Measurements from ENCODE around the gene GNGT2.
A peak's percentile ranks its signal among the peaks of the same experiment; 100 is the strongest.

GNGT2 gene

GRCh38 chr17:49224198-49224996 is 14.0 kb upstream of the GNGT2 start:
- H3K4me2 ChIP-seq (ENCODE audit: insufficient read depth, low read length): no peak overlapping the region
- no peak for DNase-seq
- no peaks in the 10 kb centered on the region for H3K9me3 ChIP-seq (ENCODE audit: insufficient read depth, low read length, severe bottlenecking)
- no peak overlapping the region for H3K27ac ChIP-seq (ENCODE audit: low read length)
- peaks cover 4% of the 10 kb centered on the region; the same call in 1 of the 2 replicates for H4K20me1 ChIP-seq (ENCODE audit: insufficient read depth, low read length)
- ATAC-seq (ENCODE audit: insufficient read depth, low read depth): no peak
- H3K4me1 ChIP-seq (ENCODE audit: insufficient read depth, low read length): no peaks in the 10 kb centered on the region
- TF ChIP-seq EZH2 (IDR thresholded peaks at IDR 0.05; ENCODE audit: borderline replicate concordance, low read depth, low read length, severe bottlenecking): no peak
- no peak overlapping the region for H3K9ac ChIP-seq (ENCODE audit: low read depth, low read length)
- no peaks in the 10 kb centered on the region for H3K79me2 ChIP-seq (ENCODE audit: insufficient read depth, low read length)
- H3K4me3 ChIP-seq (ENCODE audit: low read depth in 1 of 2, low read length in 2 of 2): no peak overlapping the region
- peaks cover 14% of the 10 kb centered on the region for H3K36me3 ChIP-seq (ENCODE audit: insufficient read depth, low read length)
- no peak overlapping the region for H2AFZ ChIP-seq (ENCODE audit: low read depth, low read length)
- H3K27me3 ChIP-seq (ENCODE audit: insufficient read depth, low read length, poor library complexity): peaks cover 1% of the 10 kb centered on the region

DNA sequence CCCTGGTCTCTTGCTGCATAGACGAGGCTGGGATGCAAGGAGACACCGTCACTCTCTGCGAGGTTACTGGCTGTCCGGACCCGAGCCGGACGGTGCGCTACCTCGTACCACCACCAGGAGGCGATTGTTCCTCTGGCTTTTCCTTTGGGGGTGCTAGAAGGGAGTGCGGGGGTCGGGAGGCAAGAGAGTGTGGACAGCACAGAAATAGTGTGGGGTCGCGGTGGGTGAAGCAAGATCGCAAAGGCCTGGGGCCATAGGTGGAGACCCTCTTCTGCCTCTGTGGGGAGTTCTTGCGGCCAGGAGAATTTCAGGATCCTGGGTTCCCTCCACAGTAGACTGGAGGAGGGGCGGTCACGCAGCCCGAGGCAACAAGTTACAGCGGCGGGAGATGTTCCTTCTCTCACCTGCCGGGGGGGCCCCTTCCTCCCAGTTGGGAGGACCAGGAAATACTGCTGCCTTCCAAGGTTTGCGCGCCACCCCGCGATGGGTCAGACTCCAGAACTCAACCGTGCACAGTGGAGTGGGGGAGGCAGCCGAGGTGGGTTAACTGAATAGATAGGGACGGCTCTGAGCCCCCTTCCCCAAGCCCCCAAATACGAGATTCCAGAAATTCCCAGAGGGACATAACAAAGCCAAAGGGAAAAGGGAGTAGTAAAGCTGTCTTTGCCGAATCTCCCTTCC is 13.3 kb upstream of the GNGT2 start:
- H4K20me1 ChIP-seq (ENCODE audit: insufficient read depth, low read length): peaks cover 4% of the 10 kb centered on the region; the same call in 1 of the 2 replicates
- no peak overlapping the region for H3K27ac ChIP-seq (ENCODE audit: low read length)
- no peaks in the 10 kb centered on the region for H3K27me3 ChIP-seq (ENCODE audit: insufficient read depth, low read length, poor library complexity)
- peaks cover 5% of the 10 kb centered on the region; the same call in 1 of the 2 replicates for H3K4me1 ChIP-seq (ENCODE audit: insufficient read depth, low read length)
- no peaks in the 10 kb centered on the region for H3K9me3 ChIP-seq (ENCODE audit: insufficient read depth, low read length, severe bottlenecking)
- ATAC-seq (ENCODE audit: insufficient read depth, low read depth) (no peak), DNase-seq (peak; percentile 45)
- H2AFZ ChIP-seq (ENCODE audit: low read depth, low read length): no peak overlapping the region
- H3K9ac ChIP-seq (ENCODE audit: low read depth, low read length): no peak overlapping the region
- TF ChIP-seq CTCF (IDR thresholded peaks at IDR 0.05; ENCODE audit: borderline replicate concordance, extremely low read depth, low read length, poor library complexity, severe bottlenecking) (peak; percentile 80), EZH2 (IDR thresholded peaks at IDR 0.05; ENCODE audit: borderline replicate concordance, low read depth, low read length, severe bottlenecking) (no peak)
- no peaks in the 10 kb centered on the region for H3K79me2 ChIP-seq (ENCODE audit: insufficient read depth, low read length)
- no peak overlapping the region for H3K4me2 ChIP-seq (ENCODE audit: insufficient read depth, low read length)
- H3K36me3 ChIP-seq (ENCODE audit: insufficient read depth, low read length): peaks cover 21% of the 10 kb centered on the region
- H3K4me3 ChIP-seq (ENCODE audit: low read depth in 1 of 2, low read length in 2 of 2): no peak overlapping the region

- H3K27me3 ChIP-seq (ENCODE audit: insufficient read depth, low read length, poor library complexity): no peaks in the 10 kb centered on the region
These were observed 12.8 kb upstream of the GNGT2 start for GRCh38 chr17:49223168-49223516.

More at GRCh38 chr17:49223168-49223516, 12.8 kb upstream of the GNGT2 start:
- Histone ChIP-seq H4K20me1 (ENCODE audit: insufficient read depth, low read length) (peaks cover 4% of the 10 kb centered on the region; the same call in 1 of the 2 replicates), H3K4me2 (ENCODE audit: insufficient read depth, low read length) (no peak overlapping the region), H3K4me1 (ENCODE audit: insufficient read depth, low read length) (peaks cover 8% of the 10 kb centered on the region), H3K4me3 (ENCODE audit: low read depth in 1 of 2, low read length in 2 of 2) (no peak overlapping the region), H3K27ac (ENCODE audit: low read length) (no peak overlapping the region), H3K9ac (ENCODE audit: low read depth, low read length) (no peak overlapping the region), H3K79me2 (ENCODE audit: insufficient read depth, low read length) (no peaks in the 10 kb centered on the region), H2AFZ (ENCODE audit: low read depth, low read length) (no peak overlapping the region), H3K36me3 (ENCODE audit: insufficient read depth, low read length) (peaks cover 24% of the 10 kb centered on the region), H3K9me3 (ENCODE audit: insufficient read depth, low read length, severe bottlenecking) (no peaks in the 10 kb centered on the region)
- no peak for ATAC-seq (ENCODE audit: insufficient read depth, low read depth)
- no peak for DNase-seq
- TF ChIP-seq CTCF (IDR thresholded peaks at IDR 0.05; ENCODE audit: borderline replicate concordance, extremely low read depth, low read length, poor library complexity, severe bottlenecking): no peak
- no peak for TF ChIP-seq EZH2 (IDR thresholded peaks at IDR 0.05; ENCODE audit: borderline replicate concordance, low read depth, low read length, severe bottlenecking)
